Osteoblast (primary cell): ENCODE data around the gene CAPN5. TPM values are rescaled to one million over a fixed set of nuclear protein-coding genes. Genes with fewer than 3 reads are reported as not detected.

Source experiments
- DNase-seq: peaks from one replicate; pipeline ENCODE4 v3.0.0; 2011; ENCODE audit warnings: low spot score, mixed read lengths; ENCODE audit not compliant: insufficient read length; ENCODE audit errors: missing footprints
- H2AFZ ChIP-seq: 2 replicates; pipeline ENCODE4 v1.6.0; 2011; ENCODE audit warnings: mild to moderate bottlenecking, low read length
- H3K27ac ChIP-seq: 2 replicates; pipeline ENCODE4 v1.5.1; 2011; ENCODE audit warnings: mild to moderate bottlenecking, low read depth, low read length, moderate library complexity
- H3K27me3 ChIP-seq: 2 replicates; pipeline ENCODE4 v1.6.0; 2012; ENCODE audit warnings: mild to moderate bottlenecking, control low read depth, inconsistent platforms, low read length, moderate library complexity; ENCODE audit not compliant: insufficient read depth
- H3K36me3 ChIP-seq: 2 replicates; pipeline ENCODE4 v1.5.1; 2011; ENCODE audit warnings: mild to moderate bottlenecking, low read length, control low read depth, moderate library complexity; ENCODE audit not compliant: insufficient read depth
- H3K4me1 ChIP-seq: 2 replicates; pipeline ENCODE4 v1.5.1; 2011; ENCODE audit warnings: mild to moderate bottlenecking, low read length, control low read depth, moderate library complexity; ENCODE audit not compliant: insufficient read depth
- H3K4me2 ChIP-seq: 2 replicates; pipeline ENCODE4 v1.6.0; 2011; ENCODE audit warnings: mild to moderate bottlenecking, low read length; ENCODE audit not compliant: insufficient read depth
- H3K4me3 ChIP-seq: fragments of 200-600 bp; sonication (generic); 3 replicates; pipeline ENCODE4 v1.5.1; 2012; ENCODE audit warnings: mild to moderate bottlenecking, low read length, inconsistent platforms; ENCODE audit not compliant: insufficient read depth
- H3K79me2 ChIP-seq: 2 replicates; pipeline ENCODE4 v1.6.0; 2012; ENCODE audit warnings: mild to moderate bottlenecking, low read length, control low read depth, inconsistent platforms; ENCODE audit not compliant: insufficient read depth
- H3K9me3 ChIP-seq: 2 replicates; pipeline ENCODE4 v1.5.1; 2011; ENCODE audit warnings: low read depth, low read length, control low read depth
- H4K20me1 ChIP-seq: 2 replicates; pipeline ENCODE4 v1.6.0; 2012; ENCODE audit warnings: mild to moderate bottlenecking, low read length, control low read depth; ENCODE audit not compliant: insufficient read depth
- total RNA-seq: library from RNA; depleted of rRNA; stranded (reverse); fragments of >200 nt; gene quantifications from 2 replicates; pipeline ENCODE4 v1.2.3, GENCODE V29; 2012
- TF ChIP-seq, protein P1 (sequence below): IDR thresholded peaks from 2 replicates; pipeline ENCODE4 v1.5.1; 2011; ENCODE audit warnings: mild to moderate bottlenecking, low read depth, low read length, moderate library complexity; ENCODE audit errors: extremely low read depth

Gene CAPN5
- total RNA-seq, 1 donor, result 6.5 TPM

DNA sequence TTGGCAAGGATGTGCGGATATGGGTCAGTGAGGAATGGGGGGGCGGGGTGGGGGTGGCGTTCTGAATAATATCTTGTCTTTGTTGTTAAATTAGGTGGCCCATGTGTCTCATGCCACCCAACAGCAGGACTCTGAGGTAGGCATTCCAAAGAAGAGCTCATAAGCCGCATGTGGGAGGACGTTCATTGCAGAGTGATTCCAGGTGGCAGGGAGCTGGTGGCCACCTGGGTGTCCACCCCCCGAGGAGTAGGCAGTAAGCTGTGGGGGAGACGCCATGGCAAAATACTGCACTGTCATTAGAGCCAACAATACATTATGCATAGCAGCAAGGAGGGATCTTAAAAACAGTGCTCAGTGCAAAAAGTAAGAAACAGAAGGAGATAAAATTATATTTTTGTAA, 14.3 kb upstream of the CAPN5 start:
- Histone ChIP-seq H3K4me1 (no peaks in the 10 kb centered on the region), H3K79me2 (no peaks in the 10 kb centered on the region), H3K4me2 (no peak overlapping the region), H3K9me3 (no peaks in the 10 kb centered on the region), H3K4me3 (no peak overlapping the region), H4K20me1 (no peaks in the 10 kb centered on the region), H2AFZ (no peak overlapping the region), H3K36me3 (no peaks in the 10 kb centered on the region), H3K27me3 (no peaks in the 10 kb centered on the region), H3K27ac (no peak overlapping the region)
- TF ChIP-seq, protein P1, sequence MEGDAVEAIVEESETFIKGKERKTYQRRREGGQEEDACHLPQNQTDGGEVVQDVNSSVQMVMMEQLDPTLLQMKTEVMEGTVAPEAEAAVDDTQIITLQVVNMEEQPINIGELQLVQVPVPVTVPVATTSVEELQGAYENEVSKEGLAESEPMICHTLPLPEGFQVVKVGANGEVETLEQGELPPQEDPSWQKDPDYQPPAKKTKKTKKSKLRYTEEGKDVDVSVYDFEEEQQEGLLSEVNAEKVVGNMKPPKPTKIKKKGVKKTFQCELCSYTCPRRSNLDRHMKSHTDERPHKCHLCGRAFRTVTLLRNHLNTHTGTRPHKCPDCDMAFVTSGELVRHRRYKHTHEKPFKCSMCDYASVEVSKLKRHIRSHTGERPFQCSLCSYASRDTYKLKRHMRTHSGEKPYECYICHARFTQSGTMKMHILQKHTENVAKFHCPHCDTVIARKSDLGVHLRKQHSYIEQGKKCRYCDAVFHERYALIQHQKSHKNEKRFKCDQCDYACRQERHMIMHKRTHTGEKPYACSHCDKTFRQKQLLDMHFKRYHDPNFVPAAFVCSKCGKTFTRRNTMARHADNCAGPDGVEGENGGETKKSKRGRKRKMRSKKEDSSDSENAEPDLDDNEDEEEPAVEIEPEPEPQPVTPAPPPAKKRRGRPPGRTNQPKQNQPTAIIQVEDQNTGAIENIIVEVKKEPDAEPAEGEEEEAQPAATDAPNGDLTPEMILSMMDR, result no peak
- DNase-seq, result no peak

DNA sequence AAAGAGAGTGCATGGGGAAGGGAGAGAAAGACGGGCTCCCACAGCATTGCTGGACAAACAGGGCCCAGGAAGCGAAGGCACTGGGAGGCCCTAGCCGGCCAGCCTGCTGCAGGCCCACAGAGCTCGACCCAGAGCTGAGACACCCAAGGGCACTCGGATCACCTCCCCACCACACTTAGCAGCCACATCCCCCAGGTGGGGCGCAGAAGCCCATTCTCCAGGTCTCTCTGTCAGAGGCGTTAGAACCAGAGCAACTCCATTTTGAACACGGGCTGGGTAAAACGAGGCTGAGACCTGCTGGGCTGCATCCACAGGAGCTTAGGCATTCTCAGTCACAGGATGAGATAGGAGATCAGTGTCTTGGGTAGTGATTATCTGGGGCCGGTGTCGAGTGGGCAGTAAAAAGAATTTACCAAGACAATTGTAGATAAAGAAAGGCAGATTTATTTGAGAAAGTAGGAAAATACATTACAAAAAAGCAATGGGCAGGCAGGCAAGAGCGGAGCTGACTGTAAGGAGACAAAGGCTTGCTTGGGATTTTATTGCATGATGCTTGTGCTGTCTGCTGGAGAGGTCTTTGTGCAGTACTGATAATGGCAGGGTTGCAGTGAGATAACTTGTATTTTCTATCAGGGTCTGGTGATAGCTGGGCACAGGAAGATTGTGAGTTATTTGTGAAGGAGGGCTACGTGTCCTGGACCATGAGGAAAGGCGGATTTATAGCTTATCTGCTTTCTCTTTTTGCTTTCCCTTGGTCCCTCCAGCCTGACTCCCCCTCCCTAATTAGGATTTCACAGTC, 13.4 kb upstream of the CAPN5 start:
- no peak overlapping the region for H3K27ac ChIP-seq
- H3K4me3 ChIP-seq, result no peak overlapping the region
- H3K4me1 ChIP-seq, result no peaks in the 10 kb centered on the region
- TF ChIP-seq, protein P1, result no peak
- H3K4me2 ChIP-seq, result no peak overlapping the region
- peaks cover under 1% of the 10 kb centered on the region for H3K27me3 ChIP-seq
- no peak for DNase-seq
- H3K9me3 ChIP-seq, result no peaks in the 10 kb centered on the region
- H4K20me1 ChIP-seq, result no peaks in the 10 kb centered on the region
- no peaks in the 10 kb centered on the region for H3K36me3 ChIP-seq
- no peak overlapping the region for H2AFZ ChIP-seq
- H3K79me2 ChIP-seq, result no peaks in the 10 kb centered on the region

DNA sequence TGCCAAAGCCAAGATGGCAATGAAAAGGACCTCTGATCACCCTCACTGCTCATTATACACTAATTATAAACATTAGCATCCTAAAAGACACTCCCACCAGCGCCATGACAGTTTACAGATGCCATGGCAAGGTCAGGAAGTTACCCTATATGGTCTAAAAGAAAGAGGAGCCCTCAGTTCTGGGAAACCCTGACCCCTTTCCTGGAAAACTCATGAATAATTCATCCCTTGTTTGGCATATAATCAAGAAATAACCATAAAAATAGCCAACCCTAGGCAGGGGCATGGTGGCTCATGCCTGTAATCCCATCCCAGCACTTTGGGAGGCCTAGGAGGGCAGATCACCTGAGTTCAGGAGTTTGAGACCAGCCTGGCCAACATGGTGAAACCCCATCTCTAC, 12.7 kb upstream of the CAPN5 start:
- no peaks in the 10 kb centered on the region for H4K20me1 ChIP-seq

DNA sequence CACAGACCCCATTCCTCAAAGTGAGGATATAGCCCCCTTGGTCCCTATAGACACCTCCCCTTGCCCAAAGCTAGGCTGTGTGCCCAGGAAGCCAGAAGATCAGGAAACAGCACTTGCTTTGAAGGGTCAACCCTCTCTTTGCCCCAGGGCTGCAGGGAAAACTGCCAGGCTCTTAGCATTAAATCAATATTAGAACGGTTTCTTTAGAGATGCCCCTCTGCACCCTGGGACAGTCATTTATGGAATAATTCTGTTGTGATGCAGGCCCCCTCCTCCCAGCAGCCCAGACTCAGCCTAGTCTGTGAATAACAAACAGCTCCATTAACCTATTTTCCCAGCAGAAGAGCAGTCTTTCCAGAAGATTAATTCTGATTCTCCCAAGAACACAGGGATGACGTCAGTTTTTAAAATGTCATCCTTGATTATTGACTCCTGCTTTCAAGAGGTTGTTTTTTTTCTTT, 11.6 kb upstream of the CAPN5 start:
- Histone ChIP-seq H3K9me3 (no peaks in the 10 kb centered on the region), H3K79me2 (no peaks in the 10 kb centered on the region), H3K4me2 (no peak overlapping the region), H3K4me1 (no peaks in the 10 kb centered on the region), H3K27ac (no peak overlapping the region), H3K36me3 (no peaks in the 10 kb centered on the region), H4K20me1 (no peaks in the 10 kb centered on the region), H2AFZ (no peak overlapping the region), H3K27me3 (peaks cover 10% of the 10 kb centered on the region), H3K4me3 (no peak overlapping the region)
- TF ChIP-seq, protein P1, result no peak
- no peak for DNase-seq

More for the DNA sequence above, 12.7 kb upstream of the CAPN5 start:
- H3K27me3 ChIP-seq, result peaks cover 5% of the 10 kb centered on the region
- H3K27ac ChIP-seq, result no peak overlapping the region
- H3K4me2 ChIP-seq, result no peak overlapping the region
- no peaks in the 10 kb centered on the region for H3K36me3 ChIP-seq
- no peak for DNase-seq
- H3K4me3 ChIP-seq, result no peak overlapping the region
- TF ChIP-seq, protein P1, result no peak
- no peaks in the 10 kb centered on the region for H3K9me3 ChIP-seq
- no peaks in the 10 kb centered on the region for H3K79me2 ChIP-seq
- H3K4me1 ChIP-seq, result no peaks in the 10 kb centered on the region
- no peak overlapping the region for H2AFZ ChIP-seq
